K562 (cell line): ENCODE data around the gene PLEKHO2. TPM values are rescaled to one million over a fixed set of nuclear protein-coding genes. Genes with fewer than 3 reads are reported as not detected.
A peak's percentile ranks its signal among the peaks of the same experiment; 100 is the strongest.

Experiments
- ATAC-seq: fragments of 200-7000 bp; cut with Tn5 transposase; 3 replicates; pipeline ENCODE4 v1.9.1; 2020; ENCODE audit warnings: moderate library complexity
- BruUV-seq: library from RNA; stranded (reverse); fragments of 400-500 nt; replicated peaks from 2 replicates; lab custom pipeline; 2021; lab: Mats Ljungman, UMichigan
- CTCF ChIA-PET: fragments of 300-600 bp; formaldehyde crosslinking; extraction: SDS; loops from one replicate; lab custom pipeline; 2021; ENCODE audit warnings: low intra/inter-chr PET ratio; lab: Yijun Ruan, JAX
- POLR2A ChIA-PET: fragments of 300-600, 350-650 bp; sonication (Branson Sonifier 250); formaldehyde crosslinking; extraction: SDS; loops from one replicate; lab custom pipeline; 2021; ENCODE audit warnings: antibody characterized with exemption, inconsistent platforms; lab: Yijun Ruan, JAX
- DNase-seq, 4 experiments: peaks; one replicate each; pipeline versions ENCODE4 v3.0.0 to v3.0.0-alpha.2; 2011 to 2018; ENCODE audit warnings: low spot score in 3 of 4, mixed read lengths in 3 of 4; ENCODE audit errors: extremely low read depth in 1 of 4
- FAIRE-seq: peaks from 2 replicates; lab custom pipeline; 2011; peaks lifted over from hg19 to GRCh38; lab: Jason Lieb, UNC
- H2AFZ ChIP-seq: 2 replicates; pipeline ENCODE4 v1.6.0; 2011; ENCODE audit warnings: low read depth, low read length, control low read depth, inconsistent platforms
- H3K27ac ChIP-seq: fragments of 200-600 bp; 3 replicates; pipeline ENCODE4 v1.8.0; 2011; ENCODE audit warnings: low read depth, mild to moderate bottlenecking, control low read depth, inconsistent platforms, low read length, moderate library complexity, mixed read lengths; ENCODE audit errors: extremely low read depth
- H3K27me3 ChIP-seq, 2 experiments: fragments of 300-600 bp in 1 of 2; 2 replicates in 1 of 2; 3 replicates in 1 of 2; pipeline versions ENCODE4 v1.6.0 to v1.8.0; 2011; ENCODE audit warnings: inconsistent platforms in 2 of 2, low read length in 2 of 2, mild to moderate bottlenecking in 1 of 2, mixed read lengths in 1 of 2, moderate library complexity in 1 of 2; ENCODE audit not compliant: control insufficient read depth in 2 of 2, insufficient read depth in 2 of 2
- H3K36me3 ChIP-seq: fragments of 300-600 bp; 3 replicates; pipeline ENCODE4 v1.8.0; 2011; ENCODE audit warnings: mild to moderate bottlenecking, low read length, inconsistent platforms; ENCODE audit not compliant: control insufficient read depth, insufficient read depth
- H3K4me1 ChIP-seq, 2 experiments: fragments of 200-600 bp in 1 of 2; replicated peaks in 1 of 2; 2 replicates in 1 of 2; 3 replicates in 1 of 2; pipeline versions ENCODE4 v1.5.1 to v1.8.0; 2011; ENCODE audit warnings: inconsistent platforms in 2 of 2, low read length in 2 of 2, mild to moderate bottlenecking in 1 of 2, mixed read lengths in 1 of 2, moderate library complexity in 1 of 2; ENCODE audit not compliant: control insufficient read depth in 2 of 2, insufficient read depth in 2 of 2
- H3K4me2 ChIP-seq: 2 replicates; pipeline ENCODE4 v1.6.1; 2011; ENCODE audit warnings: low read length, control low read depth, inconsistent platforms, mixed read lengths; ENCODE audit not compliant: insufficient read depth
- H3K4me3 ChIP-seq: fragments of 200-600 bp; sonication (generic), shearing (Covaris generic); 2 replicates; pipeline ENCODE4 v1.5.1; 2016; ENCODE audit warnings: control low read depth, inconsistent platforms
- H3K79me2 ChIP-seq: fragments of 200-600 bp; 3 replicates; pipeline ENCODE4 v1.8.0; 2011; ENCODE audit warnings: low read length, inconsistent platforms; ENCODE audit not compliant: control insufficient read depth, insufficient read depth
- H3K9ac ChIP-seq, 2 experiments: 2 replicates each; pipeline versions ENCODE4 v1.6.0 to v1.6.1; 2011; ENCODE audit warnings: low read depth in 2 of 2, low read length in 2 of 2, control low read depth in 1 of 2, inconsistent platforms in 1 of 2, mild to moderate bottlenecking in 1 of 2, mixed read lengths in 1 of 2; ENCODE audit not compliant: insufficient read depth in 1 of 2
- H3K9me1 ChIP-seq: one replicate; pipeline ENCODE4 v1.6.0; 2011; ENCODE audit warnings: inconsistent platforms, mild to moderate bottlenecking, low read length, moderate library complexity; ENCODE audit not compliant: control insufficient read depth, insufficient read depth
- H3K9me3 ChIP-seq: replicated peaks from 2 replicates; pipeline ENCODE4 v1.5.1; 2011; ENCODE audit warnings: low read depth, low read length, inconsistent platforms; ENCODE audit not compliant: control insufficient read depth, insufficient read depth
- H4K20me1 ChIP-seq: replicated peaks from 2 replicates; pipeline ENCODE4 v1.6.1; 2011; ENCODE audit warnings: low read length, inconsistent platforms, mixed read lengths; ENCODE audit not compliant: control insufficient read depth, insufficient read depth
- E2F6 ChIP-seq, 2 experiments: IDR thresholded peaks; 2 replicates each; pipeline ENCODE4 v1.6.1; 2011; ENCODE audit warnings: borderline replicate concordance in 1 of 2, control low read depth in 1 of 2, low read depth in 1 of 2, low read length in 1 of 2, mild to moderate bottlenecking in 1 of 2, mixed read lengths in 1 of 2, moderate library complexity in 1 of 2; ENCODE audit not compliant: insufficient read depth in 1 of 2, insufficient read length in 1 of 2, poor library complexity in 1 of 2, severe bottlenecking in 1 of 2; ENCODE audit errors: extremely low read depth in 1 of 2
- RNF2 ChIP-seq: sonication (generic); IDR thresholded peaks from 2 replicates; pipeline ENCODE4 v1.6.1; 2016
- WGBS: fragments of 100-300 bp; shearing (Covaris generic); methylation state at CpG from one replicate; pipeline ENCODE4 v1.1.6; 2016; ENCODE audit warnings: low coverage, mixed read lengths; ENCODE audit not compliant: insufficient coverage; ENCODE audit errors: missing lambda C conversion rate; 5-methylcytosine and 5-hydroxymethylcytosine counted together
- in situ Hi-C: fragments of 300-500 bp; cut with MboI; formaldehyde crosslinking; loops from 4 replicates; pipeline ENCODE4 v1.15.0; 2018; ENCODE audit warnings: inconsistent platforms, mixed read lengths
- intact Hi-C: fragments of 100-400 bp; cut with micrococcal nuclease; formaldehyde crosslinking; loops from 2 replicates; pipeline ENCODE4 v1.14.2; 2022
- polyA plus RNA-seq, 8 experiments: library from polyadenylated mRNA; depleted of rRNA in 4 of 8; stranded (reverse) in 5 of 8; unstranded in 3 of 8; fragments of >200 nt; fragmentation: Nextera tagmentation in 2 of 8; fragmentation: Illumina TruSeq in 1 of 8; extraction: Ambion mirVana in 2 of 8; extraction: Trizol in 1 of 8; gene quantifications; 2 replicates each; pipeline versions ENCODE4 v1.2.1 to v1.2.3, GENCODE V29; 2011 to 2014; ENCODE audit warnings: inconsistent platforms in 1 of 8, missing spikeins in 1 of 8
- total RNA-seq, 7 experiments: library from RNA; depleted of rRNA in 6 of 7; stranded (reverse); fragments of >200 nt in 6 of 7; fragmentation: Illumina TruSeq in 2 of 7; extraction: Trizol in 2 of 7; gene quantifications; 2 replicates each; pipeline versions ENCODE4 v1.2.1 to v1.2.3, GENCODE V29; 2011 to 2021; ENCODE audit warnings: low replicate concordance in 1 of 7

Gene PLEKHO2
- total and polyA plus RNA-seq, 9 of the 15 experiments (the other 6 are each of a cell fraction or from before 2014, with no cell fraction given): 0.24 to 8.8 (median 5.5) TPM

- peak in 2 of 4 experiments; percentile 72 to 75 for DNase-seq
- TF ChIP-seq RNF2 (no peak), E2F6 (IDR thresholded peaks at IDR 0.05; ENCODE audit: borderline replicate concordance in 1 of 2, extremely low read depth in 1 of 2, insufficient read depth in 1 of 2, insufficient read length in 1 of 2, low read depth in 1 of 2, low read length in 1 of 2, poor library complexity in 1 of 2, severe bottlenecking in 1 of 2) (peak in 1 of 2 experiments; percentile 23)
- TF ChIP-seq, all 486 proteins: peak for 1
- Histone ChIP-seq H3K4me3 (no peak within 1 kb of the TSS), H3K27me3 (peaks cover 11 to 50% of the 10 kb centered on the region in 2 experiments; a peak in 4 of 5 replicates), H3K9ac (no peak within 1 kb of the TSS), H3K36me3 (no peaks in the 10 kb centered on the region), H4K20me1 (peaks cover 3% of the 10 kb centered on the region; the same call in 1 of the 2 replicates), H3K4me2 (no peak within 1 kb of the TSS), H2AFZ (no peak within 1 kb of the TSS), H3K9me3 (no peaks in the 10 kb centered on the region), H3K9me1 (no peaks in the 10 kb centered on the region), H3K4me1 (peaks cover 0 to 12% of the 10 kb centered on the region in 2 experiments; a peak in 2 of 5 replicates), H3K27ac (no peak within 1 kb of the TSS), H3K79me2 (no peaks in the 10 kb centered on the region)
- WGBS: 5% methylated on average over 43 of the region's 72 CpGs
- ATAC-seq (peak; percentile 75), FAIRE-seq (no peak)
- intact Hi-C loops: no loop called here
- POLR2A ChIA-PET: interaction anchor here (0.6 to 1.1 kb wide), 4 partner anchors 11 to 1219 kb away, joined by 3 to 5 read pairs (median 4); no protein-coding TSS in a partner anchor
- CTCF ChIA-PET: no interaction called here
- in situ Hi-C loops: no loop called here
- no TSS peak for BruUV-seq
These were observed 69.8 kb downstream of the PLEKHO2 start, which contains the start of gene ANKDD1A for GRCh38 chr15:64911311-64912186. ANKDD1A (plus strand) TSS chr15:64911902; CDS start chr15:64911931, 29 bp downstream.
